Panc1 (cell line): ENCODE measurements around the gene ZCRB1. TPM values are rescaled to one million over a fixed set of nuclear protein-coding genes. Genes with fewer than 3 reads are reported as not detected.

Experiments
- ATAC-seq: fragments of 200-7000 bp; cut with Tn5 transposase; 2 replicates; pipeline ENCODE4 v1.9.1; 2020; ENCODE audit warnings: mild to moderate bottlenecking, moderate library complexity
- BruUV-seq: library from RNA; stranded (reverse); fragments of 400-500 nt; replicated peaks from 2 replicates; lab custom pipeline; 2021; lab: Mats Ljungman, UMichigan
- CTCF ChIA-PET: fragments of 300-600 bp; sonication (Branson Sonifier 250); formaldehyde crosslinking; loops from one replicate; lab custom pipeline; 2022; ENCODE audit warnings: antibody characterized with exemption; lab: Charles Lee
- POLR2A ChIA-PET: fragments of 300-600 bp; sonication (Branson Sonifier 250); formaldehyde crosslinking; loops from one replicate; lab custom pipeline; 2022; ENCODE audit warnings: antibody characterized with exemption; lab: Charles Lee
- DNase-seq: peaks from one replicate; pipeline ENCODE4 v3.0.0-alpha.2; 2010; ENCODE audit warnings: low read depth, low spot score
- H3K27ac ChIP-seq: 2 replicates; pipeline ENCODE4 v1.5.1; 2011; ENCODE audit warnings: mild to moderate bottlenecking, low read length, inconsistent platforms
- H3K27me3 ChIP-seq: fragments of 200-500 bp; sonication (Bioruptor generic); 2 replicates; pipeline ENCODE4 v1.6.0; 2014; ENCODE audit warnings: low read length, inconsistent platforms; ENCODE audit not compliant: control insufficient read depth, insufficient read depth
- H3K36me3 ChIP-seq: fragments of 200-500 bp; sonication (Bioruptor generic); 2 replicates; pipeline ENCODE4 v1.5.1; 2014; ENCODE audit warnings: inconsistent platforms, mild to moderate bottlenecking, low read length, moderate library complexity; ENCODE audit not compliant: control insufficient read depth, insufficient read depth
- H3K4me1 ChIP-seq: 2 replicates; pipeline ENCODE4 v1.5.1; 2011; ENCODE audit warnings: inconsistent platforms, mild to moderate bottlenecking, low read length, moderate library complexity; ENCODE audit not compliant: control insufficient read depth, insufficient read depth
- H3K4me3 ChIP-seq, 2 experiments: 2 replicates each; pipeline ENCODE4 v1.5.1; 2011 to 2012; ENCODE audit warnings: low read depth in 2 of 2, low read length in 2 of 2, mild to moderate bottlenecking in 2 of 2, inconsistent platforms in 1 of 2, moderate library complexity in 1 of 2
- H3K9me3 ChIP-seq: fragments of 200-500 bp; sonication (Bioruptor generic); 2 replicates; pipeline ENCODE4 v1.5.1; 2014; ENCODE audit warnings: low read depth, mild to moderate bottlenecking, inconsistent platforms, low read length, moderate library complexity; ENCODE audit not compliant: control insufficient read depth, insufficient read depth
- POLR2AphosphoS5 ChIP-seq: IDR thresholded peaks from 2 replicates; pipeline ENCODE4 v1.6.1; 2012; ENCODE audit warnings: mild to moderate bottlenecking, low read depth, low read length, moderate library complexity
- SIN3A ChIP-seq: IDR thresholded peaks from 2 replicates; pipeline ENCODE4 v1.6.1; 2012; ENCODE audit warnings: low read depth, mild to moderate bottlenecking, low read length, moderate library complexity, borderline replicate concordance; ENCODE audit not compliant: insufficient read depth
- TCF7L2 ChIP-seq: IDR thresholded peaks from 2 replicates; pipeline ENCODE4 v1.6.1; 2011; ENCODE audit warnings: mild to moderate bottlenecking, low read depth, low read length, inconsistent platforms
- in situ Hi-C: cut with HindIII; loops from 2 replicates; pipeline ENCODE4 v1.10.0; 2016; ENCODE audit warnings: low sequenced_read_pairs, low pct_unique_long_range_greater_than_20kb
- intact Hi-C: fragments of 100-400 bp; cut with micrococcal nuclease; formaldehyde crosslinking; loops from one replicate; pipeline ENCODE4 v1.10.0; 2022; ENCODE audit not compliant: unreplicated experiment
- total RNA-seq: library from RNA; stranded (reverse); gene quantifications from one replicate; pipeline ENCODE4 v1.2.1, GENCODE V29; 2021; ENCODE audit not compliant: unreplicated experiment
- TF ChIP-seq, protein P1 (sequence below), 2 experiments: IDR thresholded peaks; 2 replicates each; pipeline ENCODE4 v1.6.1; 2011 to 2012; ENCODE audit warnings: low read depth in 2 of 2, control low read depth in 1 of 2, low read length in 1 of 2, mild to moderate bottlenecking in 1 of 2, moderate library complexity in 1 of 2; ENCODE audit not compliant: insufficient read depth in 1 of 2
- TF ChIP-seq, protein P2 (sequence below): fragments of 450-650 bp; IDR thresholded peaks from 2 replicates; pipeline ENCODE4 v1.5.1; 2017; ENCODE audit warnings: mild to moderate bottlenecking

The ZCRB1 gene
- total RNA-seq, 1 experiment from 2014 or later = 68.8 TPM

DNA sequence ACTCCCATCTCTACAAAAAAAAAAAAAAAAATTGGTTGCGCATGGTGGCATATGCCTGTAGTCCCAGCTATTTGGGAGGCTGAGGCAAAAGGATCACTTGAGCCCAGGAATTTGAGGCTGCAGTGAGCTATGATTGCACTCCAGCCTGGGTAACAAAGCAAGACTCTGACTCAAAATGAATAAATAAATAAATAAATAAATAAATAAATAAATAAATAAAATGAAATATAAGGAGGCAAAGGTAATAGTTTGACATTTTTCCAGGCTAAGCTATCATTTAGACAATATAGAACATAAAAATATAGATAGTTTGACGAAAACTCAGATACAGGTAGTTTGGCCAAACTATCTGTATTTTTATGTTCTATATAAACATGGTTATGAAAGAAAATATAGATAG lies 40.5 kb downstream of the ZCRB1 start:
- ATAC-seq = no peak
- CTCF ChIA-PET = no interaction called here
- POLR2A ChIA-PET = interaction anchor here (0.6 kb wide), 1 partner anchor 980 kb away, joined by 3 read pairs; no protein-coding TSS in a partner anchor
- no TSS peak for BruUV-seq
- H3K4me3 ChIP-seq = no peak overlapping the region
- peaks cover 7% of the 10 kb centered on the region; the same call in 1 of the 2 replicates for H3K27me3 ChIP-seq
- TF ChIP-seq SIN3A (no peak), POLR2AphosphoS5 (no peak), TCF7L2 (no peak)
- TF ChIP-seq, protein P1, sequence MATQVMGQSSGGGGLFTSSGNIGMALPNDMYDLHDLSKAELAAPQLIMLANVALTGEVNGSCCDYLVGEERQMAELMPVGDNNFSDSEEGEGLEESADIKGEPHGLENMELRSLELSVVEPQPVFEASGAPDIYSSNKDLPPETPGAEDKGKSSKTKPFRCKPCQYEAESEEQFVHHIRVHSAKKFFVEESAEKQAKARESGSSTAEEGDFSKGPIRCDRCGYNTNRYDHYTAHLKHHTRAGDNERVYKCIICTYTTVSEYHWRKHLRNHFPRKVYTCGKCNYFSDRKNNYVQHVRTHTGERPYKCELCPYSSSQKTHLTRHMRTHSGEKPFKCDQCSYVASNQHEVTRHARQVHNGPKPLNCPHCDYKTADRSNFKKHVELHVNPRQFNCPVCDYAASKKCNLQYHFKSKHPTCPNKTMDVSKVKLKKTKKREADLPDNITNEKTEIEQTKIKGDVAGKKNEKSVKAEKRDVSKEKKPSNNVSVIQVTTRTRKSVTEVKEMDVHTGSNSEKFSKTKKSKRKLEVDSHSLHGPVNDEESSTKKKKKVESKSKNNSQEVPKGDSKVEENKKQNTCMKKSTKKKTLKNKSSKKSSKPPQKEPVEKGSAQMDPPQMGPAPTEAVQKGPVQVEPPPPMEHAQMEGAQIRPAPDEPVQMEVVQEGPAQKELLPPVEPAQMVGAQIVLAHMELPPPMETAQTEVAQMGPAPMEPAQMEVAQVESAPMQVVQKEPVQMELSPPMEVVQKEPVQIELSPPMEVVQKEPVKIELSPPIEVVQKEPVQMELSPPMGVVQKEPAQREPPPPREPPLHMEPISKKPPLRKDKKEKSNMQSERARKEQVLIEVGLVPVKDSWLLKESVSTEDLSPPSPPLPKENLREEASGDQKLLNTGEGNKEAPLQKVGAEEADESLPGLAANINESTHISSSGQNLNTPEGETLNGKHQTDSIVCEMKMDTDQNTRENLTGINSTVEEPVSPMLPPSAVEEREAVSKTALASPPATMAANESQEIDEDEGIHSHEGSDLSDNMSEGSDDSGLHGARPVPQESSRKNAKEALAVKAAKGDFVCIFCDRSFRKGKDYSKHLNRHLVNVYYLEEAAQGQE (IDR thresholded peaks at IDR 0.05; ENCODE audit: insufficient read depth in 1 of 2, low read depth in 2 of 2, low read length in 1 of 2) = no peak
- TF ChIP-seq, protein P2, sequence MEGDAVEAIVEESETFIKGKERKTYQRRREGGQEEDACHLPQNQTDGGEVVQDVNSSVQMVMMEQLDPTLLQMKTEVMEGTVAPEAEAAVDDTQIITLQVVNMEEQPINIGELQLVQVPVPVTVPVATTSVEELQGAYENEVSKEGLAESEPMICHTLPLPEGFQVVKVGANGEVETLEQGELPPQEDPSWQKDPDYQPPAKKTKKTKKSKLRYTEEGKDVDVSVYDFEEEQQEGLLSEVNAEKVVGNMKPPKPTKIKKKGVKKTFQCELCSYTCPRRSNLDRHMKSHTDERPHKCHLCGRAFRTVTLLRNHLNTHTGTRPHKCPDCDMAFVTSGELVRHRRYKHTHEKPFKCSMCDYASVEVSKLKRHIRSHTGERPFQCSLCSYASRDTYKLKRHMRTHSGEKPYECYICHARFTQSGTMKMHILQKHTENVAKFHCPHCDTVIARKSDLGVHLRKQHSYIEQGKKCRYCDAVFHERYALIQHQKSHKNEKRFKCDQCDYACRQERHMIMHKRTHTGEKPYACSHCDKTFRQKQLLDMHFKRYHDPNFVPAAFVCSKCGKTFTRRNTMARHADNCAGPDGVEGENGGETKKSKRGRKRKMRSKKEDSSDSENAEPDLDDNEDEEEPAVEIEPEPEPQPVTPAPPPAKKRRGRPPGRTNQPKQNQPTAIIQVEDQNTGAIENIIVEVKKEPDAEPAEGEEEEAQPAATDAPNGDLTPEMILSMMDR = no peak
- H3K4me1 ChIP-seq = no peaks in the 10 kb centered on the region
- in situ Hi-C loops = no loop called here
- H3K9me3 ChIP-seq = no peaks in the 10 kb centered on the region
- H3K27ac ChIP-seq = no peak overlapping the region
- DNase-seq = no peak
- H3K36me3 ChIP-seq = no peaks in the 10 kb centered on the region
- intact Hi-C loops = no loop called here

DNA sequence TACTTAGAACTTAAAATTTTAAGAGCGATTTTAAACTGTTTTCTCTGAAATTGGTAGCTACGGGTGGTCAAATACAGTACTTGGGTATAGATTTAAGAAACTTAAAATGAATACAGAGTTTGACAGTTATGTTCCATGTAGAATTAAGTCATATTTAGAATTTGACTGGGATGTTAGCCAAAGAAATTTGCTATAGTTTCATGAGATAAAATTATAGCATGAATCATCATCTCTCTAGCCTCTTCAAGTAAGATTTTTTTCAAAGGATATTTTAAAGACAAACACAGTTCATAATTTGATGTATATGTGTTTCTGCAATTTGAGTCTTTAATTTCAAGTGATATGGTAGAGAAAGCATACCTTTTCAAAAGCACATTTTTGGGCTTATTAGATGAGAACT lies 41.0 kb downstream of the ZCRB1 start:
- POLR2A ChIA-PET = interaction anchor here (0.6 kb wide), 1 partner anchor 980 kb away, joined by 3 read pairs; no protein-coding TSS in a partner anchor
- CTCF ChIA-PET = no interaction called here
- Histone ChIP-seq H3K9me3 (no peaks in the 10 kb centered on the region), H3K4me1 (no peaks in the 10 kb centered on the region), H3K36me3 (no peaks in the 10 kb centered on the region), H3K4me3 (no peak overlapping the region), H3K27ac (no peak overlapping the region), H3K27me3 (peaks cover 9% of the 10 kb centered on the region; the same call in 1 of the 2 replicates)
- intact Hi-C loops (no loop called here), in situ Hi-C loops (no loop called here)
- no peak for ATAC-seq
- no TSS peak for BruUV-seq
- no peak for DNase-seq
- TF ChIP-seq SIN3A = no peak
- TF ChIP-seq, protein P1 (IDR thresholded peaks at IDR 0.05; ENCODE audit: insufficient read depth in 1 of 2, low read depth in 2 of 2, low read length in 1 of 2) = no peak
- TF ChIP-seq, protein P2 = no peak
- TF ChIP-seq TCF7L2 = no peak
- no peak for TF ChIP-seq POLR2AphosphoS5
